DMS53 treated with DMSO at 0.1 percent for 48 hours (cell line): ENCODE measurements around the gene GZF1.

ENCODE experiments used
- DNase-seq: peaks from one replicate; lab custom pipeline; 2025; ENCODE audit not compliant: unreplicated experiment; lab: John Stamatoyannopoulos, UW

The GZF1 gene

DNA sequence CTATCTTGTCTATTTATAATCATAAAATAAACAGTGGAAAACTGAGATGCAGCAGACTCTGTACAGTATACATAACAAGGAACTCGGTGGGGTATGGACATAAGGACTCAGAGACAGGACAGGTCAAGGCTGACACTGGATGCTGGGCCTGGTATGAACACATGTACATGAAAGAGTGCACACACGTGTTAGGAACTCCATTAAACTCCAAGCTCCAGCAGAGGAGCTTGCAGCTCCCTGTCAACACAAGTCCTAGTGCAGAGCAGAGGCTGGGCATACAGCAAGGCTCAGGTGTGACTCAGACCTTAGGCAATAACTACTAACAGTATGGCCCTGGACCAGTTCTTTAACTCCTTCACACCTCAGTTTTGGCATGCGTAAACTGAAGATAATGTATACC is 42.2 kb downstream of the GZF1 start:
- DNase-seq = no peak

GRCh38 chr20:23406880-23407279 is 44.9 kb downstream of the GZF1 start:
- DNase-seq = no peak

GRCh38 chr20:23407781-23408464 is 45.9 kb downstream of the GZF1 start:
- DNase-seq = no peak

- no peak for DNase-seq
Measured at GRCh38 chr20:23408957-23409356, 47.0 kb downstream of the GZF1 start.

DNA sequence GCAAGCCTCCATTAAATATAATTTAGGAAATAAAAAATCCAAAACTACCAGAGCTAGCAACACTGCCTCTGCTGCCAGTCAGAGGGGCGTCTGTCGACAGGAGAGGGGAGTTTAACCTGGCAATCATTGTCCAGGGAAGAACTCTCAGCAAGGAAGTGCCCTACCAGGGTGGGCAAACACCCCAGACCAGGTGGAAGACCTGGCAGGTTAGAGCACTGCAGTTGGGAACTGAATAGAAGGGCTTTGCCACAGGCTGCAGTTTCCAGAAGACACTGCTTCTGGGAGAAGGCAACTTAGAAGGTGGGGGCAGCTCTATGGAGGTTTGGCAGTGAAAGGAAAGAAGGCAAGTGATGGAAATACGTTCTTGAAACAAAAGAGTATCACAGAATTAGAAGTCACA is 47.8 kb downstream of the GZF1 start:
- no peak for DNase-seq

DNA sequence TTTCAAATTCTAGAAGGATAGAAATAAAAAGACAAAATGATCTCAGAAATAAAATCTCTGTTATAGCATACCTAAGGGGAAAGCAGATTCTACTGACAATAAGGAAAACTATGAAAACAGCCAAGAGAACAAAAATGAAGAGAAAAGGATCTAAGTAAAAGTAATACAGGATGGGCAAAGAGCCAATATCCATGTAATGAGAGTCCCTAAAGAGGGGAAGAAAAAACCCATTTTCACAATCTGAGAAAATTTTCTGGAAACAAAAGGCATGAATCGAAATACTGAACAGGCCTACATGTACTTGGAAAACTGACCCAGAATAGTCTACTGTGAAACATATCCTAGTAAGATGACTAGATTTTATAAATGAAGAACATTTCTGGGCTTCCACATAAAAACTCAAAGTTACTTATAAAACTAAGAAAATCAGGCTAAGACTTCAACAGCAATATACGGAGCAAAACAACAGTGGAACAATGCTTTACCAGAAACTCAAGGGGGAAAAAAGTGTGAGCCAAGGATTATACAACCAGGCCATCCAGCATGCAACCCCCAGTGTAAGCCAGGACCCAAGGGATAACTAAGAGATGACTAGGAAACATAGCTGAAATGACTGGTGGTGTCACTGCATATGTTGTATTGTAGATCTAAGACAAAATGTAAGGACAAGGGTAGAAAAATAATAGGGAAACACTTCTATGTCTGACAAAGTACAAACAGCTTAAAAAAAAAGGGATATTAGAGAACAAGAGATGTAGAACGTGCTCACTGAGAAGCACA is 49.1 kb downstream of the GZF1 start:
- DNase-seq = no peak

DNA sequence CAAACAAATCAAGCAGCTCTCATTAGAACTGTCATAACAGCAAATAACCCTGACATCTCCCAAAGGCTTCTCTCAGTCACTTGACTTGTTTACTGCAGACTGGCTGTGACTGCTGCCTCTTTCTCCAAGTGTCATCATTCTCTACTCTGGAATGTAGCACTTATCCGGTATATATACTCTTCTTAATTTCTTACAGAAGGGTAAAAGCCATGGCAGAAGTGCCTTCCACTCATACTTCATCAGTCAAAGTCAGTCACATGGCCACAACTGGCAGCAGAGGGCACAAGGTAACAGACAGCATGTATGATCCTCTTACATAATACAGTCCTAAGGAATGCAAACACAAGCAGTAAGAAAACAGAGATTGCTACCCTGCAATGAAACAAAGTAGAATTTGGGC is 50.0 kb downstream of the GZF1 start:
- no peak for DNase-seq

- DNase-seq = no peak
Measured at GRCh38 chr20:23413862-23414422, 52.0 kb downstream of the GZF1 start.

DNA sequence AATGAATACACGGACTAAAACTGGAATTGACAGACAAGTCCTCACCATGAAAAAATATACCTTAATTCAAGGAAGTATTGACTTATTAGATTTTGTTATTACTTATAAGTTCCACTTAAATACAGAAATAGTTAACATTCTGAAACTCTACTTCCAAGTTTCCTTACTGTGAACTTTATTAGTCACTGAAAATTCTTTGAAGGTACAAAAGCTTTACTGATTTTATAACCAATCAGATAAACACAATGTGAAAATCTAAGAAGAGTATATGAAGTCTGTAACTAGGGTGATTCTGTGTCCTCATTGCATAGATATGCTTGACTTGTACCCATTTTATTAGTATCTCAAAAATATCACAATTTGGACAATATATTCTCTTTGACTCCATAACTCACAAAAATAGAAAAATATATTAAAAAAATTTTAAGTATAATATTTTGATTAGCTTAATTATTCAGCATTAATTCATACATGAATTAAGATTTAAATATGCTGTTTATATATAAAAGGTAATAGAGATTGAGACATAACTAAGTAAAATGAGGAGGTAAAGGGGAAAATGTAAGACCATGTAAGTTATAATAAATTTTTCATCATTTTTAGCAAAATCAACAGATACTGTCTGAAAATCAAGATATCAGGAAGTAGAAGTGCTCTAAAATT is 52.7 kb downstream of the GZF1 start:
- DNase-seq = no peak

DNA sequence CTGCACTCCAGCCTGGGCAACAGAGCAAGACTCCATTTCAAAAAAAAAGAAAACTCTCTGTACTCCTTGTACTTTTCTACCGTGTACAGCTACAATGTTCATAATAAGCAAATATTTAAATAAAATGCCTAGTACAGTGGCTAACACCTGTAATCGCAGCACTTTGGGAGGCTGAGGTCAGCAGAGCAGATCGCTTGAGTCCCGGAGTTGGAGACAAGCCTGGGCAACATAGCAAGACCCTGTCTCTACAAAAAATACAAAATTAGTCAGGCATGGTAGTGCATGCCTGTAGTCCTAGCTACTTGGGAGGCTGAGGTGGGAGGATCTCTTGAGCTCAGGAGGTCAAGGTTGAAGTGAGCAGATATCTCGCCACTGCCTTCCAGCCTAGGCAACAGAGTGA is 53.6 kb downstream of the GZF1 start:
- no peak for DNase-seq

DNA sequence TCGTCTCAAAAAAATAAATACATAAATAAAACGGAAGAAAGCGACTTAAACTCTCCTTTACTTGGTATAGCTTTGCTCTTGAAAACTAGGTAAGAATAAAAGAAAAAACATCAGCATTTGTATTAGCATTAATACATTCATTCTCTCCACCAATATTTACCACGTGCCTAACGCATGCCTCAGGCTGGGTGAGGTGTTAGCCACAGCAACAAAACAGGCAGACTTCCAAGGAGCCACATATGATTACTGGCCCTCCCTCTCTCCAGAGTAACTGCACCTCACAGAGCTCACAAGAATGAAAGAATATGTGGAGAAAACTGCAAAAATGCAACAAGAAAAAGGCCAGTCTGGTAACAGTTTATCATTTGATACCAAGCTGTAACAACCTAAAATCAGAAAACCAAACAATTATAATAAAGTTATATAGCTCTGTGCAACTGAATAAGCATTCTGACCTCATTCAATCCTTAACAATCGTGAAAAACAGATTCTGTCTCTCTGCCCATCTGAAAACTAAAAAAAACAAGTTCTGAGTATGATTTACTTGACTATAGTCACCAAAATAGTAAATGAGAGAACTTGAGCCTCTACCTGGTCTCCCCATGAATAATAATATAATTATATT is 54.1 kb downstream of the GZF1 start:
- no peak for DNase-seq

DNA sequence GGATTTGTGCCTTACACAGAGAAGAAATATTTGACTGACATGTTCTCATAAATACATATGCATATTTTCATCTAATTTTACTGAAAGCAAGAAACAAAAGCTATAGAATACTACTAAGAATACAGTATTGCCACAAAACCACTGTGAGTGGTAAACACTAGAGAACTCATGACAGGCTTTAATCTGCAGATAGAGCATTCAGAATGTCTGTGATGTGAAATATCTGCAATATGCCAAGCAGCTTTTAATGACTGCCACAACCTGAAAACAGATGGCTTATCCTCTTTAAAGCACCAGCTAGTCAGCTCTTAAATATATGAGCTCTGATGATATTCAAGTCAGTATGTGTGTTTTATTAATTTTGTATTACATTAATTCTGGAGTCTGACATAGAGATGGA is 55.9 kb downstream of the GZF1 start:
- DNase-seq = no peak

DNA sequence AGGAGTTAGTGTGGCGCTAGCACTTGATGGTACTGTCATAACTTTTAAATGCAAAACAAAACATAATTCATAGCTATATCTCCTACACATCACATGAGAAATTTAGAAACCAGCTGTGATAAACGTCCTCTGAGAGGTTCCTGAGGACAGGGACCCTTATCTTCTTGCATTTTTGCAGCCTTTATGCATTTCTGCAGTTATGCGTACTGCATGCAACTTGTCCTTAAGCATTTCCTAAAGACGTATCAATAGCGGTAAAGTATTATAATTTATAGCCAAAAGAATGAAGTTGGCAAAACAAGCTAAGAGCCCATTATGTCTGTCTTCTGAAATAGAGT is 57.6 kb downstream of the GZF1 start:
- no peak for DNase-seq

DNA sequence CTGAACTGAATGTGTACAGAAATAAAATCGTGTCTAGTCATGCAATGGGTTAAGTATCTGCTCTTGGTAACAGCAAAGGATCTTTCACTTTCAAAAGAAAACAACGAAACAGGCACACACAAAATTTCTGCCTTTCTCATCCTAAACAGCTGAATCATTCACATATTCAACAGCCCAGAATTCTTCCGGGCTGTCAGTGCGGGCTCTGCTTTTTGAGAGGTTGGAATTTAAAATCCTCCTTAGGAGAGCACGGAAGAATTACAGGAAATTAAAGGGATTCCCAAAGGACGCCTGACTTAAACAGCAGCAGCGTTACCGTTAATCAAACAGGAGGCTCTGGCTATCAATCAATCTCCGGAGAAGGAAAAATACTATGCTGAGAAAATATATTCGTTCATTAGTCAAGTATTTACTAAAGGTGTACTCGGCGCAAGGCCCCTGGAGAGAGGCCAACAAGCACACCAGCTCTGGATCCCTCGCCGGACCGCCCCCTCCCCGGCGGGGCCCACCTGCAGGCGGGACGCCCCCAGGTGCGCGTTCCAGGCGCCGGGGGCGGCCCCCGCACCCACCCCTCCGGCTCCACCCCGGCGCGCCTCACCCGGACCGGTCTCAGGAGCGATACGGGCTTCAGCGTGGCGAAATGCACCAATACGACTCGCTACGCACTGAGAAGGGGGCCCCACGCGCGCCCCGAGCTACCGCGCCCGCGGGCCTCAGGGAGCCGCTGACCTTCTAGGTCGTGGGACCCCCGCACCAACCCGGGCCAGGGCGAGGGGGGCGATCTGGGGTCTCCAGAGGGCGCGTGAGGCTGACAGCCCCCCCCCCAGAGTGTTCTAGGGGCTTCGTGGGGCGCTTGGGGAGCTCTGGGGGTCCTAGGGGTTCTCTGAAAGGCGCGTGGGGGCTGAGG is 58.3 kb downstream of the GZF1 start:
- DNase-seq = no peak

DNA sequence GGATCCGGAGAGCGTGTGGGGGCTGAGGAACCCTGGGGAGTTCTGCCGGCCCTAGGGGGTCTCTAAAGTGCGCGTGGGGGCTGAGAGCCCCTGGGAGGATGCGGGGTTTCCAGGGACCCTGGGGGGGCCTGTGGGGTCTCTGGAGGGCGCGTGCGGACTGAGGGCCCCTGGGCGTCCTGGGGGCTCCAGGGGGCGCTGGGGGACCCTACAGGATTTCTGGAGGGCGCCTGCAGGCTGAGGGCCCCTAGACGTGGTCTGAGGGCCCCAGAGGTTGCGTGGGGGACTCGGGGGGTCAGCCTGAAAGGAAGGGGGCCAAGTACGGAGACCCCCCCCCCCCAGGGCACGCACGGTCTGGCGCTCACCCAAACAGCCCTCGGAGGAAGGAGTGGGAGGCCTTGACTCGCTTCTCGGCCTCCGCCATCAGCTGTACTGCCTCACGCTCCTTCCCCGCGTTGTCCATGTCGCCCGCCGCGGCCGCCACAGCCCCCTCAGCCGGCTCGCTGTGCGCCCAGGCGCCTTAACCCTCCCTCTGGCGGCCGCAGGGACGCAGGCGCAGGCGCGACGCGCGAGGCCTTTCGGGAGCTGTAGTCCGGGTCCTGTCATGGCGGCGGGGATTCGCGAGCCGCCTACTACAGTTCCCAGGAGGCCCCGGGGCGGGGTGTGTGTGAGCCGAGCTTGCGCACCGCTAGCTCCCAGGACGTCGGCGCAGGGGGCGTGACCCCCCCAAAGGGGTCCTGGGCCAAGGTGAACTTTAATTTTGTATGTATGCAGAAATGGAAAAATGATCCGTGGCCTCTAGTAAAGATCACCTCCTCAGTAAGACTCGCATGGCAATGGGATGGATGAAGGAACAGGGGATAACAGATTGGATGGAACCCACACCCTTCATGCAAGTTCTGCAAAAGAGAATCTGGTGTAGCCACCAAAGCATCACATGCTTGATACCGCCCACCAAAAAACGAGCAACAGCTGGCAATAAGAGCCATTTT is 59.3 kb downstream of the GZF1 start, which contains the start of gene NAPB:
Gene NAPB, minus strand, starts transcription at position 546 of the 989 bp plus-strand sequence. Its CDS starts 86 bp downstream, at position 460.
- peak; percentile 89 for DNase-seq
